Endothelial cell of umbilical vein (primary cell): ENCODE data around the gene ZHX3. TPM values are rescaled to one million over a fixed set of nuclear protein-coding genes. Genes with fewer than 3 reads are reported as not detected.
A peak's percentile ranks its signal among the peaks of the same experiment; 100 is the strongest.

Experiments
- BruUV-seq: library from RNA; stranded (reverse); fragments of 400-500 nt; replicated peaks from 2 replicates; lab custom pipeline; 2021; lab: Mats Ljungman, UMichigan
- CTCF ChIA-PET: fragments of 300-600, 350-600 bp; sonication (Branson Sonifier 250); formaldehyde crosslinking; loops from one replicate; lab custom pipeline; 2021; ENCODE audit warnings: antibody characterized with exemption, inconsistent platforms; lab: Charles Lee
- POLR2A ChIA-PET: fragments of 300-600, 350-600 bp; sonication (Branson Sonifier 250); formaldehyde crosslinking; loops from one replicate; lab custom pipeline; 2021; ENCODE audit warnings: antibody characterized with exemption, inconsistent platforms; lab: Charles Lee
- DNase-seq: peaks from one replicate; pipeline ENCODE4 v3.0.0-alpha.2; 2011; ENCODE audit warnings: low read depth, low spot score
- FAIRE-seq: peaks from 2 replicates; lab custom pipeline; 2011; peaks lifted over from hg19 to GRCh38; lab: Jason Lieb, UNC
- H2AFZ ChIP-seq: 2 replicates; pipeline ENCODE4 v1.6.0; 2012; ENCODE audit warnings: low read depth, low read length, control low read depth, inconsistent platforms
- H3K27ac ChIP-seq: 2 replicates; pipeline ENCODE4 v1.5.1; 2011; ENCODE audit warnings: low read depth, mild to moderate bottlenecking, control low read depth, low read length, moderate library complexity; ENCODE audit not compliant: insufficient read depth
- H3K27me3 ChIP-seq, 2 experiments: 2 replicates each; pipeline versions ENCODE4 v1.6.0 to v1.6.1; 2011; ENCODE audit warnings: low read length in 2 of 2, mixed read lengths in 1 of 2; ENCODE audit not compliant: control insufficient read depth in 2 of 2, insufficient read depth in 2 of 2
- H3K36me3 ChIP-seq, 2 experiments: 2 replicates in 1 of 2; 3 replicates in 1 of 2; pipeline ENCODE4 v1.5.1; 2011; ENCODE audit warnings: low read length in 2 of 2, mild to moderate bottlenecking in 1 of 2, moderate library complexity in 1 of 2; ENCODE audit not compliant: control insufficient read depth in 2 of 2, insufficient read depth in 2 of 2; ENCODE audit errors: extremely low read depth in 1 of 2
- H3K4me1 ChIP-seq: 3 replicates; pipeline ENCODE4 v1.5.1; 2011; ENCODE audit warnings: mild to moderate bottlenecking, low read length; ENCODE audit not compliant: control insufficient read depth, insufficient read depth; ENCODE audit errors: extremely low read depth
- H3K4me2 ChIP-seq: 2 replicates; pipeline ENCODE4 v1.6.1; 2011; ENCODE audit warnings: low read length, control low read depth, mixed read lengths; ENCODE audit not compliant: insufficient read depth
- H3K4me3 ChIP-seq, 3 experiments: fragments of 200-600 bp in 1 of 3; sonication (generic), shearing (Covaris generic) in 1 of 3; replicated peaks in 1 of 3; 2 replicates each; pipeline ENCODE4 v1.5.1; 2011 to 2016; ENCODE audit warnings: control low read depth in 3 of 3, low read length in 3 of 3, mild to moderate bottlenecking in 2 of 3, inconsistent platforms in 1 of 3, low read depth in 1 of 3, moderate library complexity in 1 of 3; ENCODE audit not compliant: insufficient read depth in 1 of 3
- H3K79me2 ChIP-seq: 2 replicates; pipeline ENCODE4 v1.6.0; 2012; ENCODE audit warnings: low read length, inconsistent platforms; ENCODE audit not compliant: control insufficient read depth, insufficient read depth
- H3K9ac ChIP-seq: replicated peaks from 2 replicates; pipeline ENCODE3; 2011; ENCODE audit warnings: low read length, control low read depth; ENCODE audit not compliant: insufficient read depth; ENCODE audit errors: extremely low read depth
- H3K9me1 ChIP-seq: replicated peaks from 3 replicates; pipeline ENCODE4 v1.6.0; 2011; ENCODE audit warnings: mild to moderate bottlenecking, low read length; ENCODE audit not compliant: control insufficient read depth, insufficient read depth; ENCODE audit errors: extremely low read depth
- H3K9me3 ChIP-seq: replicated peaks from 2 replicates; pipeline ENCODE4 v1.5.1; 2012; ENCODE audit warnings: low read length, inconsistent platforms; ENCODE audit not compliant: control insufficient read depth, insufficient read depth
- H4K20me1 ChIP-seq: replicated peaks from 2 replicates; pipeline ENCODE3; 2011; ENCODE audit warnings: mild to moderate bottlenecking, low read length; ENCODE audit not compliant: control insufficient read depth, insufficient read depth; ENCODE audit errors: extremely low read depth
- EZH2 ChIP-seq: IDR thresholded peaks from 2 replicates; pipeline ENCODE4 v1.6.1; 2012; ENCODE audit warnings: borderline replicate concordance, low read depth, mild to moderate bottlenecking, moderate library complexity, low read length, inconsistent platforms; ENCODE audit not compliant: severe bottlenecking
- FOS ChIP-seq: IDR thresholded peaks from 2 replicates; pipeline ENCODE4 v1.6.1; 2011; ENCODE audit warnings: mild to moderate bottlenecking, low read length, moderate library complexity, borderline replicate concordance; ENCODE audit not compliant: insufficient read depth
- GATA2 ChIP-seq: IDR thresholded peaks from 2 replicates; pipeline ENCODE4 v1.7.0; 2011; ENCODE audit warnings: low read depth, mild to moderate bottlenecking, moderate library complexity, mixed read lengths, low read length; ENCODE audit not compliant: insufficient read length, insufficient read depth
- JUN ChIP-seq: IDR thresholded peaks from 2 replicates; pipeline ENCODE4 v1.6.1; 2011; ENCODE audit warnings: borderline replicate concordance, low read depth; ENCODE audit not compliant: insufficient read length, insufficient read depth
- POLR2A ChIP-seq: IDR thresholded peaks from 2 replicates; pipeline ENCODE4 v1.6.1; 2012; ENCODE audit warnings: low read depth, mild to moderate bottlenecking, control low read depth, low read length
- POLR2AphosphoS5 ChIP-seq: IDR thresholded peaks from 2 replicates; pipeline ENCODE4 v1.6.1; 2012; ENCODE audit warnings: low read depth, mild to moderate bottlenecking, control low read depth, low read length, moderate library complexity; ENCODE audit not compliant: insufficient read depth
- dilution Hi-C: fragments of 300-500 bp; cut with MboI; formaldehyde crosslinking; loops from one replicate; pipeline ENCODE4 v1.15.0; 2019; ENCODE audit warnings: low sequenced_read_pairs; ENCODE audit not compliant: extremely low pct_ligation_motif_present
- intact Hi-C: fragments of 100-400 bp; cut with micrococcal nuclease; formaldehyde crosslinking; loops from one replicate; pipeline ENCODE4 v1.10.0; 2022
- polyA plus RNA-seq, 4 experiments: library from polyadenylated mRNA; depleted of rRNA in 3 of 4; stranded (reverse) in 3 of 4; unstranded in 1 of 4; fragments of >200 nt; gene quantifications; 2 replicates each; pipeline versions ENCODE4 v1.2.1 to v1.2.3, GENCODE V29; 2011 to 2012; ENCODE audit warnings: missing spikeins in 1 of 4
- total RNA-seq: library from RNA; stranded (reverse); gene quantifications from 2 replicates; pipeline ENCODE4 v1.2.3, GENCODE V29; 2021

Gene ZHX3
- total and polyA plus RNA-seq, 2 donors (not counting 3 experiments of a cell fraction or from before 2014, with no cell fraction given): 7.4 to 17.8 TPM

DNA sequence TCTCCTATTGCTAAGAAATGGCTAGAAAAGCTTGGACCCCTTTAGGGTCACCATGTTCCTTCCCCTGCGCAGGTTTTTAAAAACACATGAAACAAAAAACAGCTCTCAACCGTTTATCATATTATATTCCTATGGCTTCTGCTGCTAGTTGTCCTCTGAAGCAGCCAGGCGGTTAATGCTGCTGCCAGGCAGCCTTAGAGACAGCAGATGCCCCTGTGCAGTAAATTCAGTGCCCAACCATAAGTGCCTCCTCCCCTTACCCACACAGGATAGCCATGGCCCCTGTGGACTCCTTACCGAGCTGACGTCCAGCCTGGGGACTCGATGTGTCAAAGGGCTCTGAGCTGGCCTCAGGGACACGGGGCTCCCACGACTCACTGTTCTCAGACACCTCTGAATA, 115.8 kb downstream of the ZHX3 start:
- no TSS peak for BruUV-seq
- Histone ChIP-seq H3K27ac (no peak overlapping the region), H3K79me2 (no peaks in the 10 kb centered on the region), H3K9ac (no peak overlapping the region), H4K20me1 (no peaks in the 10 kb centered on the region), H3K4me3 (no peak overlapping the region), H2AFZ (no peak overlapping the region), H3K27me3 (no peaks in the 10 kb centered on the region), H3K9me3 (no peaks in the 10 kb centered on the region), H3K4me1 (peaks cover 18% of the 10 kb centered on the region), H3K36me3 (no peaks in the 10 kb centered on the region), H3K4me2 (no peak overlapping the region), H3K9me1 (no peaks in the 10 kb centered on the region)
- ChIA-PET POLR2A (no interaction called here), CTCF (interaction anchor here (0.9 to 4.0 kb wide), 6 partner anchors 9 to 138 kb away, joined by 3 to 23 read pairs (median 6); partner anchors contain the start of gene LPIN3)
- dilution Hi-C loops (no loop called here), intact Hi-C loops (loop anchor here (2.0 kb wide), 2 partner anchors 25 to 47 kb away; no protein-coding TSS in a partner anchor)
- no peak for DNase-seq
- TF ChIP-seq FOS (no peak), JUN (no peak), EZH2 (no peak), GATA2 (no peak), POLR2AphosphoS5 (no peak)
- FAIRE-seq: no peak

- Histone ChIP-seq H3K27me3 (no peaks in the 10 kb centered on the region), H4K20me1 (no peaks in the 10 kb centered on the region), H3K4me1 (peaks cover 18% of the 10 kb centered on the region), H3K9ac (no peak overlapping the region), H3K9me3 (no peaks in the 10 kb centered on the region), H3K36me3 (no peaks in the 10 kb centered on the region), H3K4me3 (no peak overlapping the region), H2AFZ (no peak overlapping the region), H3K4me2 (peak overlapping the region; percentile 32), H3K9me1 (no peaks in the 10 kb centered on the region), H3K79me2 (no peaks in the 10 kb centered on the region), H3K27ac (peak overlapping the region; percentile 63)
- FAIRE-seq: peak; percentile 83
- BruUV-seq: no TSS peak
- CTCF ChIA-PET: interaction anchor here (0.8 to 4.0 kb wide), 8 partner anchors 8 to 139 kb away, joined by 3 to 23 read pairs (median 10); partner anchors contain the start of gene LPIN3
- DNase-seq: peak; percentile 87
- POLR2A ChIA-PET: no interaction called here
- TF ChIP-seq POLR2A (no peak), FOS (no peak), EZH2 (no peak)
- intact Hi-C loops (loop anchor here (1.0 to 2.0 kb wide), 3 partner anchors 24 to 48 kb away; no protein-coding TSS in a partner anchor), dilution Hi-C loops (no loop called here)
These were observed 116.9 kb downstream of the ZHX3 start for GRCh38 chr20:41200446-41201202.
